Lower leg skin (tissue), 4 donors: ENCODE results near the gene TTI1. TPM values are rescaled to one million over a fixed set of nuclear protein-coding genes. Genes with fewer than 3 reads are reported as not detected.

ENCODE experiments used
- DNase-seq, 2 donors: peaks; one replicate each; pipeline ENCODE4 v3.0.0-alpha.2; 2019; ENCODE audit warnings: low spot score in 2 of 2
- H3K4me3 ChIP-seq: fragments of 200-600 bp; sonication (generic); 2 replicates; pipeline ENCODE4 v1.5.1; 2017; ENCODE audit warnings: mild to moderate bottlenecking, low read depth; ENCODE audit not compliant: poor library complexity, severe bottlenecking
- CTCF ChIP-seq, 3 donors: fragments of 450-650 bp; IDR thresholded peaks; one replicate each; pipeline ENCODE4 v1.5.1; 2016; ENCODE audit warnings: antibody characterized with exemption in 3 of 3, mild to moderate bottlenecking in 3 of 3, moderate library complexity in 2 of 3
- POLR2A ChIP-seq, 2 donors: fragments of 450-650 bp; IDR thresholded peaks; one replicate each; pipeline ENCODE4 v1.6.1; 2016 to 2017; ENCODE audit warnings: antibody characterized with exemption in 2 of 2, mild to moderate bottlenecking in 1 of 2, moderate library complexity in 1 of 2
- whole genome bisulfite sequencing, 2 donors: methylation state at CpG; one replicate each; pipeline ENCODE4 v1.1.5; 2018; 5-methylcytosine and 5-hydroxymethylcytosine counted together
- intact Hi-C: fragments of 100-400 bp; cut with DNase I; formaldehyde crosslinking; loops from one replicate; pipeline ENCODE4 v1.15.0; 2023; ENCODE audit warnings: low total_unique reads
- total RNA-seq, 4 donors: library from RNA; depleted of rRNA; stranded (reverse); fragments of >200 nt; gene quantifications; one replicate each; pipeline ENCODE4 v1.1.0, GENCODE V29; 2016

The TTI1 gene
- total RNA-seq, 4 donors from 2014 or later, result 11.3 to 15.1 (median 13.4) TPM

- DNase-seq, result peak in 1 of 2 donors; percentile 72
- intact Hi-C loops, result no loop called here
- no peak overlapping the region for H3K4me3 ChIP-seq
- WGBS, 2 donors, result 88 to 89% methylated on average over 32 of the region's 47 CpGs
- TF ChIP-seq POLR2A (IDR thresholded peaks at IDR 0.05), result no peak
- TF ChIP-seq CTCF (IDR thresholded peaks at IDR 0.05), result no peak
These were observed 89.5 kb downstream of the TTI1 start for GRCh38 chr20:37943501-37944455.

- H3K4me3 ChIP-seq, result no peak overlapping the region
- WGBS, 2 donors, result 57 to 67% methylated on average over 12 of the region's 12 CpGs
- TF ChIP-seq CTCF (IDR thresholded peaks at IDR 0.05) (no peak), POLR2A (IDR thresholded peaks at IDR 0.05) (no peak)
- intact Hi-C loops, result no loop called here
- peak in 1 of 2 donors; percentile 53 for DNase-seq
These were observed 90.2 kb downstream of the TTI1 start for GRCh38 chr20:37943033-37943432.

- WGBS, 2 donors, result 85 to 92% methylated on average over 6 of the region's 6 CpGs
- H3K4me3 ChIP-seq, result no peak overlapping the region
- no peak for TF ChIP-seq POLR2A (IDR thresholded peaks at IDR 0.05)
- no peak for TF ChIP-seq CTCF (IDR thresholded peaks at IDR 0.05)
- peak in 1 of 2 donors; percentile 3 for DNase-seq
- intact Hi-C loops, result no loop called here
These were observed 91.3 kb downstream of the TTI1 start for GRCh38 chr20:37941992-37942391.

- TF ChIP-seq POLR2A (IDR thresholded peaks at IDR 0.05) (no peak), CTCF (IDR thresholded peaks at IDR 0.05) (no peak)
- WGBS, 2 donors, result 74 to 77% methylated on average over 8 of the region's 8 CpGs
- DNase-seq, result peak in 1 of 2 donors; percentile 56
- H3K4me3 ChIP-seq, result no peak overlapping the region
- intact Hi-C loops, result no loop called here
These were observed 91.9 kb downstream of the TTI1 start for GRCh38 chr20:37941332-37941731.

- intact Hi-C loops, result no loop called here
- H3K4me3 ChIP-seq, result no peak overlapping the region
- WGBS, 2 donors, result 80 to 81% methylated on average over 6 of the region's 6 CpGs
- TF ChIP-seq CTCF (IDR thresholded peaks at IDR 0.05), result no peak
- no peak for TF ChIP-seq POLR2A (IDR thresholded peaks at IDR 0.05)
- DNase-seq, result peak in 1 of 2 donors; percentile 37
These were observed 92.4 kb downstream of the TTI1 start for GRCh38 chr20:37940858-37941257.
